K562 (cell line): Measurements from ENCODE around the gene POU2F1. TPM values are rescaled to one million over a fixed set of nuclear protein-coding genes. Genes with fewer than 3 reads are reported as not detected.

Source experiments
- CXXC5 ChIP-seq: fragments of 250-450 bp; sonication (Bioruptor Pico); IDR thresholded peaks from 2 replicates; pipeline ENCODE4 v1.8.0; 2022; ENCODE audit warnings: inconsistent platforms, mild to moderate bottlenecking, moderate library complexity
- E2F5 ChIP-seq: sonication (generic); formaldehyde crosslinking; IDR thresholded peaks from 2 replicates; pipeline ENCODE4 v1.8.0; 2022; ENCODE audit warnings: mild to moderate bottlenecking, missing genetic modification reagents
- E2F8 ChIP-seq: fragments of 450-650 bp; IDR thresholded peaks from 2 replicates; pipeline ENCODE4 v1.7.1; 2018; ENCODE audit warnings: mild to moderate bottlenecking, low read depth; ENCODE audit not compliant: partially characterized antibody
- EGR1 ChIP-seq: fragments of 450-650 bp; conservative IDR thresholded peaks from 2 replicates; pipeline ENCODE4 v1.6.1; 2017; ENCODE audit warnings: mild to moderate bottlenecking
- HES1 ChIP-seq: fragments of 450-650 bp; IDR thresholded peaks from 2 replicates; pipeline ENCODE4 v1.6.1; 2016; ENCODE audit warnings: low read depth, mild to moderate bottlenecking, moderate library complexity
- HIVEP1 ChIP-seq: fragments of 250-450 bp; sonication (Bioruptor Pico); IDR thresholded peaks from 2 replicates; pipeline ENCODE4 v1.4.0; 2020; ENCODE audit warnings: mild to moderate bottlenecking
- KLF10 ChIP-seq: fragments of 250-450 bp; sonication (Bioruptor Pico); IDR thresholded peaks from 2 replicates; pipeline ENCODE4 v1.6.1; 2021; ENCODE audit warnings: matching md5 sums
- MNT ChIP-seq, 2 experiments: fragments of 450-650 bp; conservative IDR thresholded peaks; 2 replicates each; pipeline ENCODE4 v1.6.1; 2017; ENCODE audit warnings: mild to moderate bottlenecking in 2 of 2, moderate library complexity in 2 of 2
- POLR2G ChIP-seq: fragments of 200-400 bp; formaldehyde crosslinking; IDR thresholded peaks from 2 replicates; pipeline ENCODE4 v1.6.1; 2017; ENCODE audit warnings: low read depth, mild to moderate bottlenecking, antibody characterized with exemption, low read length, moderate library complexity
- SIX5 ChIP-seq, 2 experiments: IDR thresholded peaks; 2 replicates each; pipeline ENCODE4 v1.6.1; 2011; ENCODE audit warnings: low read length in 2 of 2, borderline replicate concordance in 1 of 2, low read depth in 1 of 2, mild to moderate bottlenecking in 1 of 2, moderate library complexity in 1 of 2; ENCODE audit not compliant: insufficient read depth in 1 of 2
- SLC30A9 ChIP-seq: fragments of 250-450 bp; sonication (Bioruptor Pico); IDR thresholded peaks from 2 replicates; pipeline ENCODE4 v1.8.0; 2022; ENCODE audit warnings: mild to moderate bottlenecking, moderate library complexity
- SRSF3 ChIP-seq: fragments of 200-400 bp; formaldehyde crosslinking; IDR thresholded peaks from 2 replicates; pipeline ENCODE4 v1.6.1; 2016; ENCODE audit warnings: mild to moderate bottlenecking, low read length, moderate library complexity; ENCODE audit not compliant: insufficient read depth
- STAG1 ChIP-seq: sonication (generic); formaldehyde crosslinking; IDR thresholded peaks from 2 replicates; pipeline ENCODE4 v1.5.0; 2020; ENCODE audit warnings: missing genetic modification reagents, borderline replicate concordance
- TCF15 ChIP-seq: fragments of 250-450 bp; sonication (Bioruptor Pico); IDR thresholded peaks from 2 replicates; pipeline ENCODE4 v1.8.0; 2022; ENCODE audit warnings: moderate library complexity, mild to moderate bottlenecking, inconsistent platforms
- ZBTB5 ChIP-seq: fragments of 450-650 bp; IDR thresholded peaks from 2 replicates; pipeline ENCODE4 v1.6.1; 2017; ENCODE audit warnings: antibody characterized with exemption
- ZKSCAN8 ChIP-seq: fragments of 200-800 bp; sonication (Bioruptor generic); IDR thresholded peaks from 2 replicates; pipeline ENCODE4 v1.6.1; 2016; ENCODE audit warnings: missing genetic modification characterization, missing compliant biosample characterization
- ZNF23 ChIP-seq: fragments of 250-450 bp; sonication (Bioruptor Pico); IDR thresholded peaks from 2 replicates; pipeline ENCODE4 v1.4.0; 2020; ENCODE audit warnings: mild to moderate bottlenecking
- ZNF75A ChIP-seq: fragments of 450-650 bp; formaldehyde crosslinking; IDR thresholded peaks from 2 replicates; pipeline ENCODE4 v1.4.0; 2020; ENCODE audit warnings: mild to moderate bottlenecking
- polyA plus RNA-seq, 8 experiments: library from polyadenylated mRNA; depleted of rRNA in 4 of 8; stranded (reverse) in 5 of 8; unstranded in 3 of 8; fragments of >200 nt; fragmentation: Nextera tagmentation in 2 of 8; fragmentation: Illumina TruSeq in 1 of 8; extraction: Ambion mirVana in 2 of 8; extraction: Trizol in 1 of 8; gene quantifications; 2 replicates each; pipeline versions ENCODE4 v1.2.1 to v1.2.3, GENCODE V29; 2011 to 2014; ENCODE audit warnings: inconsistent platforms in 1 of 8, missing spikeins in 1 of 8
- total RNA-seq, 7 experiments: library from RNA; depleted of rRNA in 6 of 7; stranded (reverse); fragments of >200 nt in 6 of 7; fragmentation: Illumina TruSeq in 2 of 7; extraction: Trizol in 2 of 7; gene quantifications; 2 replicates each; pipeline versions ENCODE4 v1.2.1 to v1.2.3, GENCODE V29; 2011 to 2021; ENCODE audit warnings: low replicate concordance in 1 of 7

Gene POU2F1
- total and polyA plus RNA-seq, 9 of the 15 experiments (the other 6 are each of a cell fraction or from before 2014, with no cell fraction given): 2.6 to 22.3 (median 8.8) TPM

- TF ChIP-seq MNT (conservative IDR thresholded peaks at IDR 0.05) (peak; percentile 91 to 97), HIVEP1 (CRISPR knock-in tag) (no peak), TCF15 (CRISPR knock-in tag) (no peak), KLF10 (CRISPR knock-in tag) (no peak), E2F8 (peak; percentile 69), ZBTB5 (no peak), CXXC5 (CRISPR knock-in tag) (peak; percentile 72), EGR1 (peak; percentile 81), SLC30A9 (CRISPR knock-in tag) (no peak), STAG1 (peak; percentile 55; the same call in 1 of the 2 replicates), ZNF23 (CRISPR knock-in tag) (no peak), ZKSCAN8 (no peak), SRSF3 (peak; percentile 90; the same call in 1 of the 2 replicates), E2F5 (CRISPR knock-in tag) (peak; percentile 43; the same call in 1 of the 2 replicates), HES1 (no peak; the same call in 1 of the 2 replicates), POLR2G (peak; percentile 95), SIX5 (IDR thresholded peaks at IDR 0.05; ENCODE audit: borderline replicate concordance in 1 of 2, insufficient read depth in 1 of 2, low read depth in 1 of 2, low read length in 2 of 2) (no peak), ZNF75A (0 out of 2 replicates have a peak, but pooled peaks have one; percentile 22)
Observed at GRCh38 chr1:167219646-167220536, 795 bp upstream of the POU2F1 start (continued).
